Colon (tissue), 2 donors: Measurements from ENCODE around the gene EEPD1.
"Not testable (repeated sequence)": the region's sequence is repeated elsewhere in the genome, so short reads cannot be mapped to it uniquely, and the experiment has no call there.

ENCODE experiments used
- FAIRE-seq: peaks from 2 replicates; lab custom pipeline; 2012; peaks lifted over from hg19 to GRCh38; lab: Jason Lieb, UNC
- donor health status: control.
- donor health status: control.

EEPD1 gene

DNA sequence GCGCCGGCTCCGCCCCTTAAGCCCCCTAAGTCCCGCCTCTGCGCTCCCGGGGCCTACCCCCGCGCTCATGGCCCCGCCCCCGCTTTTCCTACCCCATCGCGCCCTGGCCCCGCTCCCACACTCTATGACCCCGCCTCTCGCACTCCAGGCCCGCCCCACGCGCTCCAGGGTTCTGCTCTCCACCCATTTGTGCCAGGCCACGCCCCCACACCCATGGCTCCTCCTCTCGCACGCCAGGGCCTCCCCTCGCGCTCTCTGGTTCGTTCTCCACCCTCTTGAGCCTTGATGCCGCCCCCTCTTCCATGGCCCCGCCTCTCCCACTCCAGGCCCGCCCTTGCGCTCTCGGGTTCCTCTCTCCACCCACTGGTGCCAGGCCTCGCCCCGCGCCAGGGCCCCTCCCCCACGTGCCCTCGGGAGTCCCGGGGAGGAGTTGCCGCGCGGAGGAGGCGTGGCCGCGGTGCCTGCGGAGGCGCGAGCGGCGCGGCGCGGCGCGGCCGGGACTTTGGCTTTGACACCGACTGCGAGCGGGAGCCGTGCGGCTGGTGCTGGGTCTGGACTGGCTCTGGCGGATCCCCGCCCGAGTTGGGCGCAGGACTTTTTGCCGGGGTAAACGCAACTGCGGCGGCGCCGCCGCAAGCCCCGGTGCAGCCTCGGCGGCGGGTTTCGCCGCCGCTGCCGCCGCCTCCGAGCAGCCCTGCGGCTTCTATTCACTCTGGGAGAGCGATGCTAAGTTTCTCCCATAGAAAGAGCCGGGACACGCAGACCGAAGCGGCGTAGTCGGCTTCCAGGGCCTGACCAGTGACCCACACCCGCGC, at the start of gene EEPD1:
Gene EEPD1 (plus strand): TSS at position 499 of the 815 bp plus-strand sequence. CDS start 1,071 bp downstream, outside the sequence.
- peak; percentile 87 for FAIRE-seq

DNA sequence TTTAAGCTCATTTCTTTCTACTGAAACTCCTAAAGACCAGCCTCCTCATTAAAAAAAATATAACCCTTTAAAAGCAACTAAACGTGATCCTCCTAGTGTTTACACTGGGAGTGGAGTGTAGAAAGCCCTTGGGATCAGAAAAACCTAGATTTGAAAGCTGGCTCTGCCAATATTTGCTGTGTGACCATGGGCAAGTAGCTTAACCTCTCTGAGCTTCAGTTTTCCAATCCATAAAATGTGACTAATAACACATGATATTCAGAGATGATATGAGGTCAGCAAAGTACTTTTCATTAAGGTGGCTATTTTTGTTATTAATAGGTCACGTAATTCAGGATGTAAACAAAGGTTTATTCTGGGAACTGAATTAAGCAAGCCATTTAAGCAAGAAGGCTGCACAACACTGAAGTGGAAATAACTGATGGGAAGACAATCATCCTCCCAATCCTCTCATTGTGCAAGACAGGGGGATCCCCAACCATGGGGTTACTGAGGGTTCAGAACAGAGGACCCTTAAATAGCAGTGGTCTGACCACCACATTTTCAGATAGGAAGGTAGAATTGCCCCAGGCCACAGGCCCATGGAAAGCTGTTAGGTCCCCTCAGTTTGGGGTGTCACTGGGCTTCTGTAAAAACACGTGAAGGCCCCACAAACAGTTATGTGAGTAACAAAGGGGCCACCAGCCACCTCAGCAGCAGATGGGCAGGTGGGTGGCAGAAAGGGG, 49.1 kb upstream of the EEPD1 start:
- FAIRE-seq, result no peak

DNA sequence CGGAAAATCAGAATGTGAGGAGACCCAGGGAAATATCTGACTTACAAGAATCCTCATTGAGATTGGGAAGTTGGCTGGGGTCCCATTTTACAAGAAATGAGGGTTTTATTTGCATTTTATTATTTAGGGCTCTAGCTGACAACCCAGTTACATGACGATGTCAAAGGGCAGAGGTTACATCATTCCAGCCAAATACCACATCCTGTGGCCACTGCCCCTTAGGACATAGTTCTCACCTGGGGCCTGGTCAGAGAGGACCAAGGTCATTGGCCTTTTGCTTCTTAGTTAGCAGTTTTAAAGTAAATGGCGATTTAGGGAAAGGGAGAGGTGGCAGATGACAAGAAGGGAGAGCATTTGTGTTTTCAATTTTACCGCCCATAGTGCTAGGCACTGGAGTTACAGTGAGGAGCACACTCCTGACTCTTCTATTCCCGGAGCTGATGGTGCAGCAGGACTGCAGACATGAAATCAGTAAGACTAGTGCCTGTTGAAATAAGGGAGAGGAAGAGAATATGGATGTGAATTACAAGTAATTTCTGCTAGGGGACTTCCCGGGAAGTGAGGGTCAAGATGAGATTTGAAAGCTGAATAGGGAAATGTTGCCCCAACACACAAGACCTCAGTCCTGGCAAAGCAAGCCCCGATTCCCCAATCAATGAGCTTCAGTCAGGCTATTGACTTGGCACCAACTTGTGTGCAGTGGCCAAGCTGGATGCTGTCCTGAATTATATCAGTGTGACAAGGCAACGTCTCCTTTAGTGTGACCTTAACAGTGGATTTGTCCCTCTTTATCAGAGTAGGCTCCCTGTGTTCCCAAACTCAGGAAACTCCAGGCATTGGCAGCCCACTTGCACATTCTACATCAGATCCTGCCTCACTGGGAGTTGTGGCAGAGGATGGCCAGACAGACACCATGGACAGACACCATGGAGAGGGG, 45.8 kb upstream of the EEPD1 start:
- FAIRE-seq, result not testable (repeated sequence)

- no peak for FAIRE-seq
Measured at GRCh38 chr7:36107926-36108631, 45.0 kb upstream of the EEPD1 start.

GRCh38 chr7:36109013-36109627, 43.9 kb upstream of the EEPD1 start:
- FAIRE-seq, result no peak

GRCh38 chr7:36110584-36110983, 42.5 kb upstream of the EEPD1 start:
- FAIRE-seq, result no peak

DNA sequence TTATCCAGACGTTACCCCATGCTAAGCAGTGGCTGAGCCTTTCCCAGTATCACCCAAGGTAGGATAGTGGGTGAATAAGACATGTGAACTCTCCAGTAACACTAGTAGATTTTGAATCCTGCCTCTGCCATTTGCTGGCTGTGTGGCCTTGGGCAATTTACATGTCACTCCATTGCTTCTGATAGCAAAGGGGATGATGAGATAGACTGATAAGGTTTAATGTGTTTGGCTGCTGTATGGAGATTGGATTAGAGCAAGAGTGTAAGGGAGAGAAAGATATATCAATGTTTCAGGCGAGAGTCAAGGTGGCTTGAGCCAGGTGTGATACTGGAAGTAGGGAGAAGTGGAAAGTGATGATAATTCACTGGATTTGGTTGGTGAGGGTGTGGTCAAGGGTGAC, 40.1 kb upstream of the EEPD1 start:
- no peak for FAIRE-seq

- FAIRE-seq, result no peak
Measured at GRCh38 chr7:36114355-36114754, 38.7 kb upstream of the EEPD1 start.

DNA sequence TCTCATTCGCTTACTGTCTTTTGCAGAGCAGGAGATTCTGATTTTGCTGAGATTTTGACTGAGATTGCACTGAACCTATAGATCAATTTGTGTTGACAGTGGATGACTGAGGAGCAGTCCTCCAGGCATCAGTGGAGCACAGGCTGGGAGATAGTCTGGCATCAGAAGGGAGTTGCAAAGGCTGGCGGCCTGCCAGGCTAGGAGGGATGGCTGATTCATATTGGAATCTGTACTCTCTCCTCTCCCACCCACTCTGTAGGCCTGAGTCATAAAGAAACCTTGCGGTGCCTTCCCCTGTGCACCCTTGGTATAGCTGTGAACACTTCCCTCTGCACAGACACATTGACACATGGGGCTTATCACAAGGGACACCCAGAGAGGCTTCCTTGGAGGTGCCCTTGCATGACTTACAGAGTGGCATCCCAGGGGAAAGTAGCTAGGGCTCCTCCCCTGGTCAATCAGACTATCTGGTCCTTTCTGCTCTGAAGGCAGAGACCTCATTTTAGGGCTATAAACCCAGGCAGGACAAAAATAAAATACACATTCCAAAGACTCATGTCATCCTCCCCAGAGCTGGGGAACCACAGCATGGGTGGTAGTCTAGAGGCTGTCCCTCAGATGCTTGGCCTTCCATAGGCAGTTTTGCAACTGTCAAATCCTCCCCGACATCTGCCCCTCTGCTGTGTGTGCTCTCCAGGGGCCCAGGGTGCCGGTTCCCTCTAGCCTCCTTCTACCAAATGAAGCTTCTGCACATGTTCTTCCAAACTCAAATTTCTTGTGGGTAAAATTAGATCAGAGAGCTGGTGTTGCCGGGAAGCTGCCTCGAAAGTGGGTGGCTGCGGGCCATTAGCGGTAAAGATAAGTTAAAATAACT, 37.4 kb upstream of the EEPD1 start:
- FAIRE-seq, result no peak

DNA sequence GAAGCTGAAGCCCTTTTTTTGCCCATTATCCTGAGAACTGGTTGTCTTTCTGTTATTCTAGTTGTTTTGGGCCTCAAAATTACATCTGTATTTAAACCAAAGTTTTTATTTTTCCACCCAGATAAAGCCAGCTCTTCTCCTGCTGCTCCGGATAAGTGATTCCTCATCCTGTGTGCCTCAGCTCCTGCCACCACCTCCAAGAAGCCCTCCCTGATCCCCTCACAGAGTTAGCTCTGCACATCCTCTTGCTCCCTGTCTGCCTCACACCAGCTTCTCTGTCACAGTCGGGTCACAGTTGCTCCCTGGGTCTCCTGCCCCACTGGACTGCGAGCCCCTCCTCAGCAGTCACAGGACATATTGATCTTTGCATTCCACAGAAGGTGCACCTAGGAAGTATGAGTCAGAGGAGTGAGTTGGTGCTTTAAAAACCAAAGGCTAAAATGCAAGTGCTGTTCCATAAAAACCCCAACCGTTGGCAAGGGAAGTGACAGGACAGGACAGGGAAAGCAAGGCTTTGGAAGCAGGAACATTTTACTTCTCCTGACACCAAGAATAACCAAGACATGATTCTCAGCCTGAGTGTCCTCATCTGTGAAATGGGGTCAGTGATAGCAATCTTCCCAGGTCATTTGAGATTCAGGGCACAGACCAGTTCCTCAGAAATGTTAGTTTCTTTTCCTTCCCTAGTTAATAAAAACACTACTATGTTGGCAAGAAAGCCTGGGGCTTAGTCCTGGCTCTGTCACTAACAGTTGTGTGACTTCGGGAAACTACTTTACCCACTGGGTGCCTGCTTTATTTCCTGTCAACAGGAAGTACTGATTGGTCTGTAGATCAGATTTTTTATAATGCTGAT, 36.5 kb upstream of the EEPD1 start:
- no peak for FAIRE-seq

GRCh38 chr7:36117203-36117840, 35.7 kb upstream of the EEPD1 start:
- no peak for FAIRE-seq

DNA sequence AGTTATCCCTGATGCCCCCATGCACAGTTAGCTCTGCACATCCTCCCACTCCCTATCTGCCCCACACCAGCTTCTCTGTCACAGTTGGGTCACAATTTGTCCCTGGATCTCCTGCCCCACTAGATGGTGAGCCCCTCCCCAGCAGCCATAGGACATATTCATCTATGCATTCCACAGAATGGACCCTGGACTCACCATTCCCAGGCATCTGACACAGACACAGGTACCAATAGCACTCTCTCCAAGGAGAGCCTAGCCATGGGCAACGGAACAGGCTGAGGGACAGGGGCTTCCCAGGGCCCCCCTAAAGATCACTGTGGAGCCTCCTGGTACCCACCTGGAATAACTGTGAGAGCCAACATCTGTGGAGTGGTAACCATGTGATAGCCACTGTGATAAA, 34.7 kb upstream of the EEPD1 start:
- FAIRE-seq, result no peak

DNA sequence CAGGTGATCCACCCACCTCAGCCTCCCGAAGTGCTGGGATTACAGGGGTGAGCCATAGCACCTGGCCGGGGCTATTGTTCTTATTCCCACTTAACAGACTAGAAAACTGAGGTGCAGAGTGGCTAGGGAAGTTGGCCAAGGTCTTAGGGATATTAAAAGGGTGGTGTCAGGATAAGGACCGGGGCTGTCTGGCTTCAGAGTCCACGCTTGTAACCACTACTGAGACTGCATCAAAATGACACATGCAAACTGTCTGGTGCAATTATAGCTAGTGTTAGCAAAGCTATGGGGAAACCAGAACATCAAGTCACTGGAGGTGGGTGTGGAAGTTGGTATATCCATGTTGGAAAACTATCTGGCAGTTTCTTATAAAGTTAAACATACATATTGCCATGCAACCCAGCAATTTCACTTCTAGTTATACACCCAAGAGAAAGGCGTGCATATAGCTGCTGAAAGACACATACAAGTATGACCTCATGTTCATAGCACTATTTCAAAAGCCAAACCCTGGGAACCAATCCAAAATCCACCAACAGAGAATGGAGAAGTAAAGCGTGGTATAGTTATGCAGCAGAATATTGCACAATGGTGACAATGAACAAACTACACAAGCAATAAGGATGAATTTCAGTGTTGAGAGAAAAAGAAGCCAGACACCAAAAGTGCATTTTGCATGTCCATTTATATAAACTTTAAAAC, 33.9 kb upstream of the EEPD1 start:
- FAIRE-seq, result peak; percentile 76

- not testable (repeated sequence) for FAIRE-seq
Measured at GRCh38 chr7:36119983-36120646, 32.9 kb upstream of the EEPD1 start.

- FAIRE-seq, result not testable (repeated sequence)
Measured at GRCh38 chr7:36125630-36126029, 27.4 kb upstream of the EEPD1 start.

DNA sequence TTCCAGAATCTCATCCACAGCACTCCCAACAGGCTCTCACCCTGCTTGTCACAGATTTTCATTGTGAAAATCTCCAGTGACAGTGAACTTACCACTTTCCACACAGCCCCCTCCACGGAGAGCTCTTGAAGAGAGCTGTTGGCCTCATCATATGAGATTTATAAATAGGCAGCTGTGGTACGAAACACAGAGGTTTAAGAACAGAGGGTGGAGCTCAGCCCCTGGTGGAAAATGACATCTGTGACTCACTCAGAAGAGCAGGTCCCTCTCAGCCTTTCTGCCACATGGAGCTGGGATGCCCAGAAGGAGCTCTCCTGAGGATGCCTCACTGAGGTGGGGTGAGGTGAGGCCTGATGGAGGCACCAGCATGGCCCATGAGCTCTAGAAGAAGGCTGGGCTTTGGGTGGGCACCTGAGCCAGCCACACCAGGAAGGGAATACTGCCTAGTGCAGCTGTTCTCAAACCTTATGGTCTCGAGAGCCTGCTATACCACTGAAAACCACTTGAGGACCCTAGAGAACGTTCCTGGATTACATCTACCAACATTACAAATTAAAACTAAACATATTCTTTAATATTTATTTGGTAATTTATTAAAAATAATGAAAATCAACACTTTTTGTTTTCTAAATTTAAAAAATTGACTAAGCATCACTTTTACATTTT, 25.8 kb upstream of the EEPD1 start:
- no peak for FAIRE-seq

DNA sequence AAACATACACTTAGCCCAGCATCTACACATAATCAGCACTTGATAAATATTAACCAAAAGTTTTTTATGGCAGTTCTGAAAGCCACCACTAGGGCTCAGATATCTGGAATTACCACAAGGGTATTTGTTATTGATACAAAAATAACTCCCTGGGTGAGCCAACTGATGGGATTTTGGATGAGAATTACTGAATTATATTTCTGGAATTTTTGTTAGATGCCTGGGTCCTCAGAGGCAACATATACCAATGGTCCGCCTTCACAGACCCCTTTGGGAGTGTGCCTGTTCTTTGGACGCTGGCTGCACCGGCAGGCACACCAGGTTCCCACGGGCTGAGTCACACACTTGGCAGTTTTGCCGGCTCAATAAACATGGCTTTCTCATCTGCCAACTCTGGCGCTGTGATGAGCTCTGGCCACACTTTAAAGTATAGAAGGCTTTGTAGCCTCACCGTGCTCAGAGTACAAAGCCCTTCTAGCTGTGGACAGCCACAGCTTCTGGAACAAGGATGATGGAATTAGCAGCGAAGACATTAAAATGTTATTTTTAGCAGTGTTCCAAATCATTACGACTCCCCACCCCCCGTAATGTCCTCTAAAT, 24.5 kb upstream of the EEPD1 start:
- no peak for FAIRE-seq
